Amniotic epithelial cell (primary cell): ENCODE measurements around the gene TNS3.

Source experiments
- DNase-seq: peaks from one replicate; pipeline ENCODE4 v3.0.0-alpha.2; 2010; ENCODE audit warnings: low read depth

Gene TNS3

DNA sequence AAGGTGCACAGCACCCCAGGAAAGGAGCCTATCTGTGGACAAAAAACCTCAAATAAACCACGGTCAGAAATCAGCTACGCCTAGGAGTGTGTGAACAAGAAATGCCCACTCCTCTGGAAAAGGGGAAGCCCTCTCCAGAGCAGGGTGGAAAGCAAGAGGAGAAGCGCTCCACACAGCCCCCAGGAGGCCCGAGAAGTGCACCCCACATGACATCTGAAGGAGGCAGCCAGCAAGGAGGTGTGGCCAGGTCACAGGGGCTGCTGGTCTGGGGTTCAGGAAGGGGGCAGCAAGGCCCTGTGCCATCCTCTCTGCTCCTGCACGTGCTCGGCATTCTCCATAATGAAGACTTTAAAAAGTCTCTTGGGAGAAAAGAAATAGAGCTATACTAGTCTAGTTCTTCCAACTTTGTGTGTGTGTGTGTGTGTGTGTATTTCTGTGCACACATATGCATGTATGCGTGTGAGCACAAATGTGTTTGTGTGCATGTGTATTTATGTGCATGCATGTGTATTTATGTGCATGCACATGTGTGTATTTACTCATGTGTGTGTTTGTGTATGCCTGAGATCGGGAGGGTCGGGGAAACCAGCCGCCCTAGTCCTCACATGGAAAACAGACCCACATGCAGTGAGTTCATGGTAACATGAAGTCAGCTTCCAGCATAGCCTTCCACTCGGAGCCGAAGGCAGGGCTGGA, 76.5 kb downstream of the TNS3 start:
- DNase-seq: no peak

DNA sequence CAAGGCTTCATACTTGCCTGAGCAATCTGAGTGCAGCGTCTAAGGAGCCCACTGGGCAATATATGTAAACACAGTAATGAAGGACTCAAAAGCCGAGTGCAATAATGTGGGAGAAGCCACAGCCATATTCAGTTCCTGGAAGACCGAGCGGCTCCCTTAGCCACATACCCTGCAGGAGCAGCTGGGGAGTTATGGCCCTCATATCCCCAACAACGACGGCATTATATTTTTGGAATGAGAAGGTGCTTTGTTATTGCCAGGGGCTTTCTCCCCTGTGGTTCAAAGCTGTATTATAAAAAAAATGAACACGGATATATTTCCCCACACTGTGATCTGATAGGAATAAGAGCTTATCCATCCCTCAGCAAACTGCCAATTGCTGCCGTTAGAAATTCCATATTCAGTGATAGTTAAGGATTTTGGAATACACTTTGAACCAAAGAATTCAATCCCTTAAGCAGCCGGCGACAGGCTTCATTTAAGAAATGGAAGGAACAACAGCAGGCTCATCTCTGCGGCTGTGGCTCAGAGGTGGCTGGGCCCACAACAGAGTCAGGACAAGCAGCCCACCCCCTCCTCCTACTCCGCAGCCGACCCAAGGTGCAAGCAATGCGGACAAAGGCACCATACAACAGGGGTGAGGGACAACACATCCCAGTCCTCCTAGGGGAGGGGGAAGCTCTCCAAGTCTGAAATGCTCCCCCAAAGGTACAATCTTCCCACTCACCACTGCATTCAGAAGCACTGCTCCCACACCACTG, 77.2 kb downstream of the TNS3 start:
- no peak for DNase-seq

DNA sequence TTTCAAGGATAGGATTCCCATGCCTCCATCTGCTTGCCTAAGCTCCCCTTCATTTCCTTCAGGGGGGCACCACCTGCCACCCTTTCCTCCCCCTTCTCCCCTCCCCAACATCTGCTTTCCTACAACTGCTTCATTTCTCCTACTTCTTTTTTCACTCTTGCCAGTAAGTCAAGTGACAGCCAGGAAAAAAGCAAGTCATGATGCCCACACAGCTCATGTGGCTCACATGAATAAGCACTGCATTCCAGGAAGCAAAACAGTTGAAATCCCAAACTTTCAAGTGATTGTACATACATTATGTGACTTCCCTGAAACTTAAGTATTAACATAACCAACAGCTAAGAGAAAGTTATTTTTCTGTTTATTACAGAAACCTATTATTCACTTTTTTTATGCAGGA, 78.6 kb downstream of the TNS3 start:
- DNase-seq: peak; percentile 53

DNA sequence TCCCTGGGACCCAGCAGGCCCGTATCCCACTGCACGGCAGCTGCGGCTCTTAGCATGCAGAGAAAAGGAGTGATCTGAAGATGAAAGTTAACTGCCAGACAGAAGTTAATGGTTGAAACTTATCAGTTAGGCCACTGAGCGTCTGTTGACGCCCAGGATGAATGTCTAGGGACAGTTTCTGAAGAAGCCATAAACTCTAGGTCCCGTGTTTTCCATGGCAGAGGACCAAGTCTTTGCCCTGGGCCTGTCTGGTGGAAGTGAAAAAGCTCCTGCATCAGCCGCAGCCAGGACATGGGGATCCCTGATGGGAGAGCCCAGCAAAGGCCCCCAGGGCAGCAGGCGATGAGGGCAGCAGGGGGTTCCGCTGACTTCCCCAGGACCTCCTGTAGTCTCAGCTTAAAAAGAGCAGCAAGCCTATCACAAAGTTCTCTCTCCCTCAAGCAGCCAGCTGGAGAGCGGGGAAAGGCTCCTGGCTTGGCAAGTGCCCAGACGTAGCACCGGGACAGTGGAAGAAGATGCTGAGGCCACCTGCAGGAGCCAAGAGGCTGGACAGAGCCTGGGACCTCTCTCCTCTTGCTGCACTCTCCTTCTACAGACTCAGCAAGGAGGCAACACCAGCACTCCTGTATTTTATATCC, 79.6 kb downstream of the TNS3 start:
- no peak for DNase-seq

DNA sequence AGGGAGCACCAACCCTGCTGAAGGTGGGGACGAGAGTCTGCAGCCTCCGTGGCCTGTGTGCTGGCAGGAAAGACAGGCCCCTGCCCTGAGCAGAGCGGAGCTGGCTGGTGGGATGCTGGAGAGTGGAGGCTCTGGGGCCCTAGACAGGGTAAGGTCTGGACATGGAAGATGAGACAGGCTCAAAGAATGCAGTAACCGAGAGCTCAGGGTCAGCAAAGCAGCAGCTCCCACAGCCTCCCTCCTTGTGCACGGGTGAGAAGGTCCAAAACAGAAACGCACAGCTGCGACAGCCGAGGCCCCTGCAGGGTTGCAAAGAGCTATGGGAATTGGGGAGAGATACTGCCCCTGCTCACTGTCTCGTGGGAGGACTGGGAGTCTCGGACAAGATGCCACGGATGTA, 80.5 kb downstream of the TNS3 start:
- DNase-seq: peak; percentile 92

DNA sequence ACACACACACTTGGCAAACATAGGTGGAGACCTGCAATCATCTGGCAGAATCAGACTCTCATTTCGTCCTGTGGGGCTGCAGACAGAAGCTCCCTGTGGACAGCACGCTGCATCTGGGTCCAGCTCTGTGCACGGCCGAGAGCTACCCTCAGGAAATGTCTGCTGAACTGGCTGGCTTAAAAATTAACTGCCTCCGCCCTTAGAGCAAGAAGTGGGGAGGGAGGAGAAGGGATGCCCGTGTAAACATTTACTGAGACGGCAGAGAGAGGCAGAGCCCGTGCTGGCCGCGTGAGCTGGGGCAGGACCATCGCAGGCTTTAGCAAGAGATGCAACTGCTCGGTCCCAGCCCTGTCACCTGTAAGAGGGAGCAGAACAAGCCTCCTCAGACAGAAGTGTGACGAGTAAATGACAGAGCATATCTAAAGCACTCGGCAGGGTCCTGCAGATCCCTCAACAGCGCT, 81.8 kb downstream of the TNS3 start:
- DNase-seq: no peak

DNA sequence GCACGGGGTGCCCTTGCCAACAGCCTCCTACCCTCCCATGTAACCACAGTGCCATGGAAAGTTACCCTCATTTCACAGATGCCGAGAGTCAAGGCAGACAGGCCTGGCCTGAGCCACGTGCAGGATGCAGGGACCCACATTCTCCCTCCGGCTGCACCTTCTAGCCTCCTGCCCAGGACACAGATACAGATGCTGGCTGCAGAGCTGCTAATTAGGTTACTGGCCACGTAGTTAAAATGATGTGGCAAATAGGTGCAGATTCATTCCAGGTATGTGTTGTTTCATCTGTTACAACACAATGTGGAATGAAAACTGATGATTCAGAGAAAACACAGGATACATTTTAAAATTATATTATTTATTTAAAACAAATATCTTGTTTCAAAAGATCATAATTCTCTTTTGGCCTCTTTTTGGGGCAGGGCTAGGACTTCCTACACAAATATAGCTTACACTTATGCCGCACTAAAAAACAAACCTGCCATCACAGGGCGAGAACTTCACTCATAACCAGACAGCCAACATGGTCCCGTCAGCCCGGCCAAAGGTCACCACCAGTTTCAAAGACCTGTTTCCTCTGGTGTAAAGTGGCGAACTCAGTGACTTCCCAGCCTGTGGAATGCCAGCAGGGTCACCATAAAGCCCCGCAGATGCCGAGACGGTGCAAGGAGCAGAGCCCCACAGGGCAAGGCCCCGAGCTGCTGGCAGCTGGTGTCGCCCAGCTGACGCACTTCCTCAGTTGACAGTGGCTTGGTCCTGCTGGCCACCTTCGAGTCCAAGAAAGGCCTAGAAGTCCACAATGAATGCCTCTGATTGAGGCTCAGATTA, 83.5 kb downstream of the TNS3 start:
- DNase-seq: no peak

DNA sequence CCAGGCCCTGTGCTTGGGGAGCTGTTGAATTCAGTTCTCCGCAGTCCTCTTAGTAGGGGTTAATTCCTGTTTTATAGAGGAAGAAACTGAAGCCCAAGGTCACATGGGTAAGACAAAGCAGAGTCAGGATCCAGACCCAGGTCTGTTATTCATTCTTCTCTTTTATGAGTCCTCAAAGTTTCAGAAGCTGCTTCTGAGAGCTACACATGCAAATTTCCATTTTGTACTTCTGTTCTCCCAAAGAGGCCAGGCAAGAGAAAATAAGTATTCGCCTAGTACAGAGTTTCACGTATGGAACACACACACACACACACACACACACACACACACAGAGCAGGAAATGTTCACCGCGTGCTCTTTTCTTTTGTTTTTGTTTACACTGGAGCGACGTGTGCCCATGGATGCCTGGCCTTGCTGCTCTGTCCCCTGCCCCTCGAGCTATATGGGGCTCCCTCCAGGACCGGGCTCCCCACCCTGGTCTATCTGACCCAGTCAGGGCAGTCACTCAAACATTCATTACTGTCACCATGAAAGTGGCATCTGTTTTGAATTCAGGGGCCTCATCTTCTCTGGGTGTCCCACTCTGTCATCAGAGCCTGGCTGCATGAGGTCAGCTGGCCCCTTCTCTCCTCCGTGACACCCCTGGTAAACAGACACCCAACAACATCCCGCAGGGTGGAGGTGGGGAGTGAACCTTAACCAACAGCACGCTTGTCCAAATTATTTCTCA, 84.4 kb downstream of the TNS3 start:
- no peak for DNase-seq

DNA sequence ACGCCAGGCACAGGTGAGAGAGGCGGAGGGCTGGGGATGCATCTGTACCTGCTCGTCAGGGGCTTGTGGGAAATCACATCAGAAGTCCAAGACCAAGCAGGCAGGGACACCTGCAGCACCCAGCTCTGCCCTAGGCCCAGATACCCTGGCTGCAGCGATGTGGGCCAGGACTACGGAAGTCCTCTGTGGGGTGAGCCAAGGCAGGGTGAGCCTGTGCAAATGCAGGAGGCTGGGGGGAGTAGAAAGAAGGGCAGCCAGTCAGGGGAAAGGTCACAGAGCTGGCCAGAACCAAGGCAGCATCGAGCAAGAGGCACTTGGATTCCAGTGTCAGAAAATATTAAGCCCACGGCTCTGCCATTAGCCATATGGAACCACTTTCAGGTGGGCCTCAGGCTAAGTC, 85.2 kb downstream of the TNS3 start:
- DNase-seq: no peak

DNA sequence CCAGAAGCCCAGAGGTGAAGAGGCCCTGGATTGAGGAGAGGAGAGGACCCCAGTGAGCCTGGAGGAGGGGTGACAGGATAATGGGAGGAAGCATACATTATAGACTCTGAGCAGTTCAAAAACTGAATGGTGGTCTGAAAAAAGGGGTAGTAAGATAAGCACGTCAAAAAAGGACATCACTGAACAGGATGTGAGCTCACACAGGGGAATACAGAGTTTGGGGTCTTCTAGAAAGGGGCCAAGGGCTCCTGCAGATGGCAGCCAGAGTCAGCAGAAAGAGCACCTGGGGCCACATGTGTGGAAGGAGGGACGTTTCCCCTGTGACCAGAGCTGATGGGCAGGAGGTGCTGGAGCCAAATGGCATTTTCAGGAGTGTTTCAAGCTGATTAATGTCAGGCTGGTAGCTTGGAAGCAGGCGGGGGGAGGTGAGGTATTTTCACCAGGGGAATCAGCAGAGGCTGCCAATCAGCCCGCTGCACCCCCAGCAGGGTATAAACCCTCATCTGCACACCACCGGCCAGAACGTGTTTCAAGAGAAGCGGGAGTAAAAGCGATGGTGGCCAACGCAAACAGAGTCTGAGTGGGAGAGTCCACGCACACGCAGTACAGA, 85.8 kb downstream of the TNS3 start:
- no peak for DNase-seq

DNA sequence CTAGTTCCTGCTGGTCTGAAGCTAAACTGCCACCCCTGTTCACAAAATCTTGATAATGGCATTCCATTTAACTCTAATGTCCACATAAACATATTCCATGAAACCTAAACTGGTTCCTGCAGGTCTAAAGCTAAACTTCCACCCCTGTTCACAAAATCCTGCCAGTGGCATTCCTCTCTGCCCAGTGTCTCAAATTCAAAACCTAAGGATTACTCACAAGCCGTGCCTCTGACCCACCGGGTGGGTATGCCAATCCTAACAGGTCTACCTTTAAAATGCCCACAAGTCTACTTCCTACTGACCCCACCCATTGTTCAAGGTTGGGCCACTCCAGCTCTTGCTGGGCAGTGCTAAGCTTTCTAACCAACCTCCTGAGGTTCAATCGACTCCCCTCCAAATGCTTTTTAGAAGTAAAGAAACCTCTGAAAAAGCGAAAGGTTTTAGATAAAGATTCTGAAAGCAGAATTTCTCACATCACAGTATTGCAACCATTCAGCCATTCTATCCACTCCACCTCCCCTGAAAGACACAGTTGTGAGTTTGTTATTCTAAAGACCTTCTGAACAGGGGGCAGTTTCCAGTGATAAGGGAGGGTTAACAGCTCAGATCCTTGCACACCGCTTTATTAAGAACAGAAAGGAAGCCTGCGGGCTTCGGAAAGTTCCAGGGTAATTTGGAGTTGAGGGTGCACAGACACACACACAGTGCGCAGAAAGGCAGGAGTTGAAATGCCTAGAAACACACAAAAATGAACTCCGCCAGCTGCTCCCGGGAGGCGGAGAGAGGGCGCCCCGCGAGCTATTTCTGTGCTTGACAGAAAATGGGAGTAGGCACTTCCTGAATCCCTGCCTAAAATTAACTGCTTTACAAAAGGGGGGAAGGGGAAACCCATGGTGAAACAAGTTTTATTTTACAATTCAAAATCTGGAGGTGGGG, 87.7 kb downstream of the TNS3 start:
- no peak for DNase-seq

DNA sequence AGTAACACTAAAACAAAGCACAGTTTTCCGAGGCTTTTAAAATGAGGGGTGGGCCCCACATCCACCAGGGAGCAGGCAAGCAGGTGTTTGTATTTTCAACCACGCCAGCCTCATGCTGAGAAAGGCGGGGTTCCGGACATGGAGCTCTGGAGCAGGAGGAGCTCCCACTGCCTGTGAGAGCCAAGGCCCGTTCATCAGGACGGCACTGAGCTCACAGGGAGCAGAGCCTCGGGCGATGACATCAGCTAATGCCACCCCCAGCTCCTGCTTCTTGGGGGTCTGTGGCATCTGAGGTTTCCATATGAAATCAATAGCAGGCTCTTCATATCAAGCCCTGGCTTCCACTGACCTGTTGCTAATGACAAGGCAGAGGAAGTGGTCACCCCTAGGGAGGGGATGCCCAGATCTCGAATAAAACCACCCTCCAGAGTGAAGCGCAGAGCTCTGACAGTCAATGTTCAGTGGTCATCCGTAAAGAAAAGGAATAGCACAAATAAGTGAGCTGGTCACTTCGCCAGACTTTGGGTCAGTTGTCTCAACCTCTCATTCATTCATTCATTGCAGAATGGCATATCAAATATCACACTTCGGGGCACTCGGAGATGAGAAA, 89.1 kb downstream of the TNS3 start:
- no peak for DNase-seq

DNA sequence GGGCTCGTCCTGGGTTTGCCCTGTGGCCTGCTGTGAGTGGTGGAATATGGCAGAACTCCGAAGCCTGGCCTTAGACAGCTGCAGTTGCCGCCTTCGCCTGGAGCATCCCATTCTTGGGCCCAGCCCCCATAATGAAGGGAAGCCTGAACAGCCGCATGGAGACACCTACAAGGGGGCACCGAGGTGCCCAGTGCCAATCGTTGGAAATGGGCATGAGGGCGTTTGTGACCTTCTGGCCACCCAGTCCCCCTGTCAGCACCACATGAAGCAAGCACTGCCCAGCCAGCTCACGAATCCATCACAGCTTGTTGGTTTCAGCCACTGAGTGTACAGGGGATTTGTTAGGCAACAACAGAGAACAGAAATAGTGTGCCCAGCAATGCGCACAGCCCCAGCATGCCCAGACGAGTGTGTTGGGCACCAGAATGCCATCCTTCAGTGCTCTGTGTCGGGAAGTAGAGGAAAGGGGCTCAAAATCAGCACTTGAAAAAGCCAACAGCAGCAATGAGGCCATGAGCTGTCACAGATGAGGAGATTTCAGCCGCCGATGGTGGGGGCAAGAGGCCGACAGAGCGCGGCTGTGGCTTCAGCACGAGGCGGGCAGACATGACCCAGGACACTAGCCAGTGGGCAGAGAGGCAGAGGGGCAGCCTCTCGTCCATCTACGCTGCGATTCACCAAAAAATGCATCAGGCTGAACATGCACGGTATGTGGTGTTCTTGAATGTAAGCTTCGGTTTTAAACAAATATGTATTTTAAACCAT, 91.2 kb downstream of the TNS3 start:
- no peak for DNase-seq

DNA sequence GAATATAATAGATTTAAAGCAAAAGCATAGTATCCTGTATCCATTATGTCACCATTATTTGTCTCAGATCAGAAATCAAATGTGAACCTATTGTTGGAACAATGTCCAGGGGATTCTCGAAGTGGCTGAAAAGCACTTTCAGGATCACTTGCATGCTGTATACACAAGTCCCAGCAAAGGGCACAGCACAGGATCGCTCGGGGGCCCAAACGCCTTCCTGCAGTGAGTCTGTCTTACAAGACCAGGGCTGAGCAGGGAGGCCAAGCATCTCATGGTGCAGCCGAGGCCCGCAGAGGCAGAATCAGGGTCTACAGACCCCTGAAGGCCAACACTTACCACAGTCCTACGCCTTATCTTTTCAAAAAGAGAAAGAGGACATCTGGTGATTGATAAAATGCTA, 92.3 kb downstream of the TNS3 start:
- DNase-seq: no peak

DNA sequence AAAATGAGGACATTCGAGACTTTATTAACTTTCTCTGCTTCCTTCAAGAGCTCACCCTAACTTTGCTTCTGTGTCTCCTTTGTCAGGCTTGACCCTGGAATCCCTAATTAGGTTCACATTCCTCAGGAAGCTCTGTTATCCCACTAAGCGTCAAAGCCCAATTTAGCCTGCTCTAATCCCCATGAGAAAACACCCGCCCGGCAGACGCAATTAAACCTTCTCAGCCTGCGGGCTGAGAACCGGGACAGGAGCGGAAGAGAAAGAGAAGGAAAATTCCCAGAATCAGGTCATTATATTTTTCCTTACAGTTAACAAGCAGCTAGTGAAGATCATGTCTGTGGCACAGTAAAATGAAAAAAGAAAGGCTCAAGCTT, 93.0 kb downstream of the TNS3 start:
- DNase-seq: no peak

DNA sequence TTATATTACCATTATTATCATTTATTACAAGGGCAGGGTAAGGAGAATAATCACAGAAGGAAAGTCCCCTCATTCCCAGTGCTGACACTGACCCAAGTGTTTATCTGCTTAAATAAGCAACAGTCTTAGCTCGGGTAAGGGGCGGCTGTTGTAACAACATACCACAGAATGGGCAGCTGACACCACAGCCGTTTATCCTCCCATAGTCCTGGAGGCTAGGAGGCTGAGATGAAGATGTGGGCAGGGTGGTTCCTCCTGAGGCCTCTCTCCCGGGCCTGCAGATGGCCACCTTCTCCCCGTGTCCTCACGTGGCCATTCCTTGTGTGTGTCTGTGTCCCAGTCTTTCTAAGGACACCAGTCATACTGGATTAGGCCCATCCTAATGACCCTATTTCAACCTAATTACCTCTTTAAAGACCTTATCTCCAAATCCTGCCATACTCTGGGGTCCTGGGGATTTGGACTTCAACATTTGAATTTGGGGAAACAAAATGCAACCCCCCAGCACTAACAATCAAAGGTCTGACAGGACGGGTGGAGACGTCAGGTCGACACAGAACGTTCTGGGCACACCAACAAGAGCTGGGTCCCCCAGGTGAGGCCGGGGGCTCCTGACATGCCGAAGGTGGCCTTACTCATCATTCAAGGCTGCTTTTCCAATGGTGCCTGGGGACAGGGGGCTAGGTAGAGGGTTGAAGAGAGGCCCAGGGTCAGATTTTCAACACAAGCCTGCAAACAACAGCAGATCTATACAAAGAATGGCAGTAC, 93.5 kb downstream of the TNS3 start:
- no peak for DNase-seq

DNA sequence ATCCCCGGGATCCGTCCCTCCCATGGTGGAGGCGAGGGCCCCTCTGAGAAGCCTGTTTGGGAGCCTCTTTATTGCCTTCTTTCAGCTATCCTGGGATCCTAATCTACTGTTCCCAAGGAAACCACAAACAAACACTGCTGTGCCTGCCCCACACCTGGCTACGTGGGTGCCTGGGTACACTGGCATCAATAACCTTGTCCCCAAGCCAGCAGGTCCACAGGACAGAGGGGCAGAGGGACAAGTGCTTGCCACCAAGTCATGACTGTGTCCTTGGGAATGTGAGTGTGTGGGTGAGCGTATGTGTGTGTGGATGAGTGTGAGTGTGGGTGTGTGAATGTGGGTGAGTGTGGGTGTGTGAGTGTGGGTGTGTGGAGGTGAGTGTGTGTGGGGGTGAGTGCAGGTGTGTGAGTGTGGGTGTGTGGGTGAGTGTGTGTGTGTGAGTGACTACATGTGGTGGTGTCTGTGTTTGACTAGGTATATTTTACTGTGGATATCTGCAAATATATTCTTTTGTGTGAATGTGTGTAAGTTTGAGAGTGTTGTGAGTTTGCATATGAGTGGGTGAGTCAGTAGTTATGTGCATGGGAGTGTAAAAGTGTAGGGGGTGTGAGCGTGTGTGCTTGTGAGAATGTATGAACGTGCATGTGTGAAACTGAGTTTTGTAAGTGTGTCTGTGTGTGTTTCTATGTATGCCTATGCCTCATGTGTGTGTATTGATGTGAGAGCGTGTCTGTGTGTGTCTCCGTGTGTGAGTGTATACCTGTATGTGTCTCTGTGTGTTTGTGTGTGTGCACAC, 96.1 kb downstream of the TNS3 start:
- no peak for DNase-seq
